ENCODE measurements around the gene ATP8A2. TPM values are rescaled to one million over a fixed set of nuclear protein-coding genes. Genes with fewer than 3 reads are reported as not detected.

ATP8A2 gene
- total RNA-seq, 3 donors from 2014 or later = under 0.01 to 1.0 (median under 0.01) TPM

- Histone ChIP-seq H3K36me3 (no peaks in the 10 kb centered on the region), H3K4me1 (no peaks in the 10 kb centered on the region), H3K4me3 (no peak overlapping the region), H3K27me3 (no peaks in the 10 kb centered on the region), H3K9me3 (no peaks in the 10 kb centered on the region), H3K27ac (no peak overlapping the region)
- no peak for TF ChIP-seq POLR2A (IDR thresholded peaks at IDR 0.05)
- intact Hi-C loops (cut with DNase I; ENCODE audit: low total_unique reads) = no loop called here
- no peak for DNase-seq (ENCODE audit: low spot score in 2 of 2)
These were observed 476.2 kb downstream of the ATP8A2 start for GRCh38 chr13:25847635-25848626.

- Histone ChIP-seq H3K27ac (no peak overlapping the region), H3K9me3 (no peaks in the 10 kb centered on the region), H3K4me3 (no peak overlapping the region), H3K36me3 (no peaks in the 10 kb centered on the region), H3K4me1 (no peaks in the 10 kb centered on the region), H3K27me3 (no peaks in the 10 kb centered on the region)
- TF ChIP-seq CTCF (IDR thresholded peaks at IDR 0.05) = no peak
- TF ChIP-seq POLR2AphosphoS5 (IDR thresholded peaks at IDR 0.05) = no peak
- no peak for TF ChIP-seq POLR2A (IDR thresholded peaks at IDR 0.05)
- intact Hi-C loops (cut with DNase I; ENCODE audit: low total_unique reads) = no loop called here
- no peak for DNase-seq (ENCODE audit: low spot score in 2 of 2)
These were observed 477.3 kb downstream of the ATP8A2 start for GRCh38 chr13:25848812-25849745.

- Histone ChIP-seq H3K4me1 (no peaks in the 10 kb centered on the region), H3K9me3 (no peaks in the 10 kb centered on the region), H3K36me3 (no peaks in the 10 kb centered on the region), H3K27ac (no peak overlapping the region), H3K27me3 (no peaks in the 10 kb centered on the region), H3K4me3 (no peak overlapping the region)
- intact Hi-C loops (cut with DNase I; ENCODE audit: low total_unique reads) = no loop called here
- no peak for TF ChIP-seq POLR2A (IDR thresholded peaks at IDR 0.05)
- TF ChIP-seq CTCF (IDR thresholded peaks at IDR 0.05) = no peak
- TF ChIP-seq POLR2AphosphoS5 (IDR thresholded peaks at IDR 0.05) = no peak
- no peak for DNase-seq (ENCODE audit: low spot score in 2 of 2)
These were observed 486.1 kb downstream of the ATP8A2 start for GRCh38 chr13:25857830-25858229.

- no peaks in the 10 kb centered on the region for H3K27me3 ChIP-seq
- intact Hi-C loops (cut with DNase I; ENCODE audit: low total_unique reads) = no loop called here
- no peak overlapping the region for H3K27ac ChIP-seq
- DNase-seq (ENCODE audit: low spot score in 2 of 2) = no peak
- TF ChIP-seq POLR2A (IDR thresholded peaks at IDR 0.05) = no peak
- no peak for TF ChIP-seq POLR2AphosphoS5 (IDR thresholded peaks at IDR 0.05)
- no peak for TF ChIP-seq CTCF (IDR thresholded peaks at IDR 0.05)
- H3K36me3 ChIP-seq = no peaks in the 10 kb centered on the region
- H3K9me3 ChIP-seq = no peaks in the 10 kb centered on the region
- H3K4me3 ChIP-seq = no peak overlapping the region
- H3K4me1 ChIP-seq = no peaks in the 10 kb centered on the region
These were observed 487.8 kb downstream of the ATP8A2 start for GRCh38 chr13:25859528-25859927.

GRCh38 chr13:25860265-25860664, 488.5 kb downstream of the ATP8A2 start:
- intact Hi-C loops (cut with DNase I; ENCODE audit: low total_unique reads) = no loop called here
- Histone ChIP-seq H3K36me3 (no peaks in the 10 kb centered on the region), H3K4me3 (no peak overlapping the region), H3K27ac (no peak overlapping the region), H3K9me3 (no peaks in the 10 kb centered on the region), H3K4me1 (no peaks in the 10 kb centered on the region), H3K27me3 (no peaks in the 10 kb centered on the region)
- no peak for DNase-seq (ENCODE audit: low spot score in 2 of 2)
- TF ChIP-seq POLR2AphosphoS5 (IDR thresholded peaks at IDR 0.05) = no peak
- no peak for TF ChIP-seq POLR2A (IDR thresholded peaks at IDR 0.05)
- TF ChIP-seq CTCF (IDR thresholded peaks at IDR 0.05) = no peak
